Neural cell (in vitro differentiated cells): ENCODE results near the gene OGN. TPM values are rescaled to one million over a fixed set of nuclear protein-coding genes. Genes with fewer than 3 reads are reported as not detected.

Source experiments
- H2AFZ ChIP-seq: fragments of 200-600, 300-800 bp; sonication (generic), shearing (Covaris generic); 2 replicates; pipeline ENCODE4 v1.6.0; 2014; ENCODE audit warnings: low read depth, mild to moderate bottlenecking, antibody characterized with exemption, low read length, moderate library complexity
- H3F3A ChIP-seq: fragments of 200-600 bp; shearing (Covaris generic); 2 replicates; pipeline ENCODE4 v1.6.1; 2016; ENCODE audit warnings: mild to moderate bottlenecking, moderate library complexity, mixed read lengths, antibody characterized with exemption, low read length; ENCODE audit not compliant: insufficient read depth, poor library complexity, severe bottlenecking
- H3K27ac ChIP-seq: fragments of 200-600, 300-800 bp; sonication (generic), shearing (Covaris generic); 2 replicates; pipeline ENCODE4 v1.5.1; 2014; ENCODE audit warnings: mild to moderate bottlenecking, low read length, moderate library complexity
- H3K27me3 ChIP-seq: fragments of 300-800, 200-600 bp; sonication (generic), shearing (Covaris generic); 2 replicates; pipeline ENCODE4 v1.6.0; 2014; ENCODE audit warnings: mild to moderate bottlenecking, low read depth, low read length, moderate library complexity; ENCODE audit not compliant: insufficient read depth
- H3K36me3 ChIP-seq: fragments of 300-800, 200-600 bp; sonication (generic), shearing (Covaris generic); 2 replicates; pipeline ENCODE4 v1.5.1; 2014; ENCODE audit warnings: mild to moderate bottlenecking, antibody characterized with exemption, low read length, moderate library complexity; ENCODE audit not compliant: insufficient read depth
- H3K4me2 ChIP-seq: fragments of 300-800, 200-600 bp; sonication (generic), shearing (Covaris generic); 2 replicates; pipeline ENCODE4 v1.6.0; 2014; ENCODE audit warnings: mild to moderate bottlenecking, low read length
- H3K4me3 ChIP-seq: fragments of 300-800, 200-600 bp; sonication (generic), shearing (Covaris generic); 2 replicates; pipeline ENCODE4 v1.5.1; 2014; ENCODE audit warnings: mild to moderate bottlenecking, low read length, moderate library complexity
- H3K79me2 ChIP-seq: fragments of 200-600 bp; shearing (Covaris generic); replicated peaks from 2 replicates; pipeline ENCODE4 v1.6.0; 2014; ENCODE audit warnings: mild to moderate bottlenecking, low read length, moderate library complexity; ENCODE audit not compliant: insufficient read depth
- H3K9ac ChIP-seq: fragments of 300-800, 200-600 bp; sonication (generic), shearing (Covaris generic); 2 replicates; pipeline ENCODE4 v1.6.1; 2016; ENCODE audit warnings: mild to moderate bottlenecking, low read length, mixed read lengths
- H3K9me2 ChIP-seq: fragments of 200-600 bp; shearing (Covaris generic); 2 replicates; pipeline ENCODE4 v1.6.1; 2016; ENCODE audit warnings: mild to moderate bottlenecking, low read length, mixed read lengths; ENCODE audit not compliant: insufficient read depth
- H3K9me3 ChIP-seq: fragments of 200-600, 300-800 bp; sonication (generic), shearing (Covaris generic); 2 replicates; pipeline ENCODE4 v1.6.1; 2016; ENCODE audit warnings: mild to moderate bottlenecking, mixed run types, low read length, moderate library complexity, mixed read lengths
- H4K20me1 ChIP-seq: fragments of 200-600 bp; shearing (Covaris generic); 2 replicates; pipeline ENCODE4 v1.6.1; 2016; ENCODE audit warnings: mild to moderate bottlenecking, mixed run types; ENCODE audit not compliant: insufficient read depth
- CTCF ChIP-seq: fragments of 450-650 bp; IDR thresholded peaks from 2 replicates; pipeline ENCODE4 v1.5.1; 2014; ENCODE audit warnings: antibody characterized with exemption, mild to moderate bottlenecking, moderate library complexity; ENCODE audit not compliant: poor library complexity, severe bottlenecking
- EP300 ChIP-seq: fragments of 450-650 bp; conservative IDR thresholded peaks from 2 replicates; pipeline ENCODE4 v1.6.1; 2014; ENCODE audit warnings: antibody characterized with exemption, mild to moderate bottlenecking, moderate library complexity; ENCODE audit not compliant: poor library complexity, severe bottlenecking
- EZH2 ChIP-seq: fragments of 200-600, 300-800 bp; shearing (Covaris generic), sonication (generic); IDR thresholded peaks from 2 replicates; pipeline ENCODE4 v1.6.1; 2014; ENCODE audit warnings: antibody characterized with exemption, low read length, borderline replicate concordance, mild to moderate bottlenecking; ENCODE audit not compliant: insufficient read depth, poor library complexity, severe bottlenecking
- MXI1 ChIP-seq: fragments of 450-650 bp; conservative IDR thresholded peaks from 2 replicates; pipeline ENCODE4 v1.6.1; 2014; ENCODE audit warnings: antibody characterized with exemption, mild to moderate bottlenecking; ENCODE audit not compliant: poor library complexity, severe bottlenecking
- POLR2AphosphoS5 ChIP-seq: IDR thresholded peaks from 2 replicates; pipeline ENCODE4 v1.6.1; 2012
- RAD21 ChIP-seq: fragments of 450-650 bp; conservative IDR thresholded peaks from 2 replicates; pipeline ENCODE4 v1.6.1; 2014; ENCODE audit warnings: antibody characterized with exemption, mild to moderate bottlenecking, moderate library complexity
- SMC3 ChIP-seq: fragments of 450-650 bp; conservative IDR thresholded peaks from 2 replicates; pipeline ENCODE4 v1.6.1; 2014; ENCODE audit warnings: antibody characterized with exemption, mild to moderate bottlenecking, moderate library complexity; ENCODE audit not compliant: poor library complexity
- TAF1 ChIP-seq: IDR thresholded peaks from 2 replicates; pipeline ENCODE4 v1.6.1; 2012; ENCODE audit warnings: low read depth
- polyA plus RNA-seq: library from polyadenylated mRNA; depleted of rRNA; stranded (reverse); fragments of >200 nt; gene quantifications from 2 replicates; pipeline ENCODE4 v1.2.3, GENCODE V29; 2014
- TF ChIP-seq, protein P1 (sequence below): IDR thresholded peaks from 2 replicates; pipeline ENCODE4 v1.6.1; 2012; ENCODE audit warnings: borderline replicate concordance

OGN gene
- polyA plus RNA-seq, 1 donor from 2014 or later, result not detected

DNA sequence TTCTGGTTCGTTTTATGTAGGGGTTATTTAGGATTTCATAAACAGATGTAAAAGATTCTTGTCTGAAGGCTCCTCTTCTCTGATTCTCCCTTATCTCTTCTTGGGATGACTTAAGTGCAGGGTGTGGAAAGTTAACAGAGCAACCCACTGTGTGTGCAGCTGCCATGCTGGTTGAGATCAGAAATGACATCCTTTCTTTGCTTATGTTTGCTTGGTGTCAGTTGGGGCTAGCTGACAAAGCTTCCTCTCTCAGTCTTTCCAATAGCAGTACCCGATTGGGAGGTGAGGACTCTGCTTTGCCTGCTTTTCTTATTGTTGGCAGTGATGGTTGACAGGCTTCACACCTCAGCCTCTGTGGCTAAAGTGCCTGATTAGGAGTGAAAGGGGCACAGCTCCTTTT, 26.5 kb downstream of the OGN start:
- Histone ChIP-seq H3K36me3 (no peaks in the 10 kb centered on the region), H4K20me1 (no peaks in the 10 kb centered on the region), H3K9ac (no peak overlapping the region), H3K27me3 (no peaks in the 10 kb centered on the region), H2AFZ (no peak overlapping the region), H3K79me2 (no peaks in the 10 kb centered on the region), H3K9me2 (no peaks in the 10 kb centered on the region), H3K27ac (no peak overlapping the region), H3K4me2 (no peak overlapping the region), H3K9me3 (no peaks in the 10 kb centered on the region), H3K4me3 (no peak overlapping the region), H3F3A (no peaks in the 10 kb centered on the region)
- no peak for TF ChIP-seq EP300

DNA sequence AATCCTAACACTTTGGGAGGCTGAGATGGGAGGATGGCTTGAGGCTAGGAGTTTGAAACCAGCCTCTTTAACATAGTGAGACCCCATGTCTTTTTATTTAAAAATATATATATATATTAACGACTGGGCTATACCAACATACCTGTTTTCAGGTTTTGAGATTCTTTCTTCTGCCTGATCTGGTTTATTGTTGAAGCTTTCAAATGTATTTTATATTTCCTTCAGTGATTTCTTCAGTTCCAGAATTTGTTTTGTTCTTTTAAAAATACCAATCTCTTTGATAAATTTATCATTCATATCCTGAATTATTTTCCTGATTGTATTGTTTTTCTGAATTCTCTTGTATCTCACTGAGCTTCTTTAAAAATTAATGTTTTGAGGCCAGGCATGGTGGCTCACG, 31.2 kb downstream of the OGN start:
- H3K36me3 ChIP-seq, result no peaks in the 10 kb centered on the region
- H3K9ac ChIP-seq, result no peak overlapping the region
- H3K9me3 ChIP-seq, result no peaks in the 10 kb centered on the region
- no peak overlapping the region for H3K4me2 ChIP-seq
- H3K9me2 ChIP-seq, result no peaks in the 10 kb centered on the region
- H3K27ac ChIP-seq, result no peak overlapping the region
- H2AFZ ChIP-seq, result no peak overlapping the region
- no peaks in the 10 kb centered on the region for H3K79me2 ChIP-seq
- no peaks in the 10 kb centered on the region for H3K27me3 ChIP-seq
- no peak overlapping the region for H3K4me3 ChIP-seq
- TF ChIP-seq EZH2 (no peak), EP300 (no peak), POLR2AphosphoS5 (no peak), TAF1 (no peak), MXI1 (no peak), SMC3 (no peak), CTCF (no peak), RAD21 (no peak)
- TF ChIP-seq, protein P1, sequence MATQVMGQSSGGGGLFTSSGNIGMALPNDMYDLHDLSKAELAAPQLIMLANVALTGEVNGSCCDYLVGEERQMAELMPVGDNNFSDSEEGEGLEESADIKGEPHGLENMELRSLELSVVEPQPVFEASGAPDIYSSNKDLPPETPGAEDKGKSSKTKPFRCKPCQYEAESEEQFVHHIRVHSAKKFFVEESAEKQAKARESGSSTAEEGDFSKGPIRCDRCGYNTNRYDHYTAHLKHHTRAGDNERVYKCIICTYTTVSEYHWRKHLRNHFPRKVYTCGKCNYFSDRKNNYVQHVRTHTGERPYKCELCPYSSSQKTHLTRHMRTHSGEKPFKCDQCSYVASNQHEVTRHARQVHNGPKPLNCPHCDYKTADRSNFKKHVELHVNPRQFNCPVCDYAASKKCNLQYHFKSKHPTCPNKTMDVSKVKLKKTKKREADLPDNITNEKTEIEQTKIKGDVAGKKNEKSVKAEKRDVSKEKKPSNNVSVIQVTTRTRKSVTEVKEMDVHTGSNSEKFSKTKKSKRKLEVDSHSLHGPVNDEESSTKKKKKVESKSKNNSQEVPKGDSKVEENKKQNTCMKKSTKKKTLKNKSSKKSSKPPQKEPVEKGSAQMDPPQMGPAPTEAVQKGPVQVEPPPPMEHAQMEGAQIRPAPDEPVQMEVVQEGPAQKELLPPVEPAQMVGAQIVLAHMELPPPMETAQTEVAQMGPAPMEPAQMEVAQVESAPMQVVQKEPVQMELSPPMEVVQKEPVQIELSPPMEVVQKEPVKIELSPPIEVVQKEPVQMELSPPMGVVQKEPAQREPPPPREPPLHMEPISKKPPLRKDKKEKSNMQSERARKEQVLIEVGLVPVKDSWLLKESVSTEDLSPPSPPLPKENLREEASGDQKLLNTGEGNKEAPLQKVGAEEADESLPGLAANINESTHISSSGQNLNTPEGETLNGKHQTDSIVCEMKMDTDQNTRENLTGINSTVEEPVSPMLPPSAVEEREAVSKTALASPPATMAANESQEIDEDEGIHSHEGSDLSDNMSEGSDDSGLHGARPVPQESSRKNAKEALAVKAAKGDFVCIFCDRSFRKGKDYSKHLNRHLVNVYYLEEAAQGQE, result no peak
- H3F3A ChIP-seq, result no peaks in the 10 kb centered on the region
- H4K20me1 ChIP-seq, result no peaks in the 10 kb centered on the region

- no peak overlapping the region for H3K4me2 ChIP-seq
- TF ChIP-seq SMC3, result no peak
- TF ChIP-seq EZH2, result no peak
- TF ChIP-seq EP300, result no peak
- no peak for TF ChIP-seq MXI1
- TF ChIP-seq POLR2AphosphoS5, result no peak
- TF ChIP-seq CTCF, result no peak
- TF ChIP-seq TAF1, result no peak
- TF ChIP-seq RAD21, result no peak
- no peaks in the 10 kb centered on the region for H4K20me1 ChIP-seq
- no peaks in the 10 kb centered on the region for H3K27me3 ChIP-seq
- no peaks in the 10 kb centered on the region for H3K9me2 ChIP-seq
- no peaks in the 10 kb centered on the region for H3K9me3 ChIP-seq
- H3F3A ChIP-seq, result no peaks in the 10 kb centered on the region
- H3K79me2 ChIP-seq, result no peaks in the 10 kb centered on the region
- H3K27ac ChIP-seq, result no peak overlapping the region
- H2AFZ ChIP-seq, result no peak overlapping the region
- no peak overlapping the region for H3K4me3 ChIP-seq
- H3K9ac ChIP-seq, result no peak overlapping the region
- H3K36me3 ChIP-seq, result no peaks in the 10 kb centered on the region
These were observed 35.3 kb downstream of the OGN start for GRCh38 chr9:92369075-92369474.
